ENCODE measurements around the gene COQ8B. TPM values are rescaled to one million over a fixed set of nuclear protein-coding genes. Genes with fewer than 3 reads are reported as not detected.
A peak's percentile ranks its signal among the peaks of the same experiment; 100 is the strongest.
"Not testable (repeated sequence)": the region's sequence is repeated elsewhere in the genome, so short reads cannot be mapped to it uniquely, and the experiment has no call there.

The COQ8B gene
- total RNA-seq, 2 donors from 2014 or later = 25.5 to 39.8 TPM

- H3K27ac Mint-ChIP-seq; DNase-seq (ENCODE audit: low spot score in 2 of 2); ATAC-seq; H3K9me3 Mint-ChIP-seq: not testable (repeated sequence)
- H3K36me3 Mint-ChIP-seq = peaks cover 4 to 23% of the 10 kb centered on the region in 2 donors
Measured at GRCh38 chr19:40730065-40730464, 13.4 kb upstream of the COQ8B start.

DNA sequence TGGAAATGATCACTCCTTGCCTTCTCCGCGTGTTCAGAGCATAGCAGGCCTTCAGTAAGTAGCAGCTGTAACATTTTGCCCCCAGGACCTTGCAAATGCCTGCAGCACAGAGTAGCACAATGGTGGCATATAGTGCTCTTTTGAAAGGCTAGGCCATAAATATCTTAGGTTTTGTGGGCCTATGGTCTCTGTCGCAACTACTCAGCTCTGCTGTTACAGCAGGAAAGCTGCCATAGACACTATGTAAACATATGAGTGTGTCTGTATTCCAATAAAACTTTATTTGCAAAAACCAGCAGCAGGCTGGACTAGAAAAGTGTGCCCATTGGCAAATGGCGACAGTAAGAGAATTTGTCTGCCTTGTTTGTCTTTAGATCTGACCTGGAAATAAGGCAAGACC, 9.6 kb upstream of the COQ8B start:
- ATAC-seq (no peak), DNase-seq (ENCODE audit: low spot score in 2 of 2) (no peak)
- Mint-ChIP-seq H3K27ac (no peak overlapping the region), H3K36me3 (peaks cover 9 to 45% of the 10 kb centered on the region in 2 donors), H3K9me3 (no peaks in the 10 kb centered on the region)

GRCh38 chr19:40724855-40725254, 8.2 kb upstream of the COQ8B start:
- no peaks in the 10 kb centered on the region for H3K9me3 Mint-ChIP-seq
- ATAC-seq (peak; percentile 92 to 97), DNase-seq (ENCODE audit: low spot score in 2 of 2) (no peak)
- H3K36me3 Mint-ChIP-seq = peaks cover 5 to 43% of the 10 kb centered on the region in 2 donors
- H3K27ac Mint-ChIP-seq = peak overlapping the region; percentile 79 to 95

- DNase-seq (ENCODE audit: low spot score in 2 of 2) (no peak), ATAC-seq (peak; percentile 68 to 72)
- Mint-ChIP-seq H3K36me3 (peaks cover 5 to 43% of the 10 kb centered on the region in 2 donors), H3K27ac (peak overlapping the region; percentile 79 to 95), H3K9me3 (no peaks in the 10 kb centered on the region)
Measured at GRCh38 chr19:40724315-40724714, 7.6 kb upstream of the COQ8B start.

DNA sequence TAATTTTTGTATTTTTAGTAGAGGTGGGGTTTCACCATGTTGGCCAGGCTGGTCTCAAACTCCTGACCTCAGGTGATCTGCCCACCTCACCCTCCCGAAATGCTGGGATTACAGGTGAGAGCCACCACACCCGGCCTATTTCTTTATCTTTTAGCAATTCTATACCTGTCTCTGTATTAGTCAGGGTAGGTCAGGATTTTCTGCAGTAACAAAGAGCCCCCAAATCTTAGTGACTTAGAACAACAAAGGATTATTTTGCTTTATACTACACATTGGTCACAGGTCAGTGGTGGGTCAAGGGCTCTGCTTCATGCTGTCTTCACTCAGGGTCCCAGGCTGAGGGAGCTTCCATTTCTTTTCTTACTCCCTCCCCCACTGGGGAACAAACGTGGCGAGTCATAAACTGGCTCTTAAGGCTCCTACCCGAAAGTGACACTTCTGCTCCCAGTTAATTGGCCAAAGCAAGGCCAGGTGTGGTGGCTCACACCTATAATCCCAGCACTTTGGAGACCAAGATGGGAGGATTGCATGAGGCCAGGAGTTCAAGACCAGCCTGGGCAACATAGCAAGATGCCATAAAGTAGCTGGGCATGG, 7.1 kb upstream of the COQ8B start:
- Mint-ChIP-seq H3K36me3 (peaks cover 5 to 43% of the 10 kb centered on the region in 2 donors), H3K9me3 (no peaks in the 10 kb centered on the region), H3K27ac (peak overlapping the region; percentile 12 to 79)
- no peak for DNase-seq (ENCODE audit: low spot score in 2 of 2)
- no peak for ATAC-seq

GRCh38 chr19:40721936-40722661, 5.4 kb upstream of the COQ8B start:
- H3K9me3 Mint-ChIP-seq = no peaks in the 10 kb centered on the region
- no peak overlapping the region for H3K27ac Mint-ChIP-seq
- H3K36me3 Mint-ChIP-seq = peaks cover 5 to 36% of the 10 kb centered on the region in 2 donors
- DNase-seq (ENCODE audit: low spot score in 2 of 2) (no peak), ATAC-seq (no peak)

DNA sequence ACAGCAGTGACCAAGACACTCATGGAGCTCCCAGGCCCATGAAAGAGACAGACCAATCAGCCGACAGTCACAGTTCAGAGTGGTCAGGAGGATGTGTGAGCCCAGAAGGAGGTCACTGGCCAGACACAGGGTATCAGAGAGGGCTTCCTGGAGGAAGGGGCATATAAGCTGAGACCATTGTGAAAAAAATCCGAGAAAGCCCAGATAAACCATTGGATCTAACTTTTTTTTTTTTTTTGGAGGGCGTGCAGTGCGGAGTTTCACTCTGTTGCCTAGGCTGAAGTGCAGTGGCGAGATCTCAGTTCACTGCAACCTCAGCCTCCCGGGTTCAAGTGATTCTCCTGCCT, 4.4 kb upstream of the COQ8B start:
- peak overlapping the region in 1 of 2 donors; percentile 35 for H3K27ac Mint-ChIP-seq
- no peaks in the 10 kb centered on the region for H3K9me3 Mint-ChIP-seq
- no peak for DNase-seq (ENCODE audit: low spot score in 2 of 2)
- ATAC-seq = no peak
- peaks cover 9 to 41% of the 10 kb centered on the region in 2 donors for H3K36me3 Mint-ChIP-seq

GRCh38 chr19:40719414-40719894, 2.8 kb upstream of the COQ8B start:
- Mint-ChIP-seq H3K9me3 (no peaks in the 10 kb centered on the region), H3K36me3 (peaks cover 10 to 35% of the 10 kb centered on the region in 2 donors), H3K27ac (peak overlapping the region in 1 of 2 donors; percentile 44)
- DNase-seq (ENCODE audit: low spot score in 2 of 2) (no peak), ATAC-seq (no peak)

- DNase-seq (ENCODE audit: low spot score in 2 of 2) = no peak
Measured at GRCh38 chr19:40718774-40719391, 2.2 kb upstream of the COQ8B start.

GRCh38 chr19:40717880-40718773, 1.4 kb upstream of the COQ8B start:
- ATAC-seq (no peak), DNase-seq (ENCODE audit: low spot score in 2 of 2) (no peak)
- H3K9me3 Mint-ChIP-seq = no peaks in the 10 kb centered on the region
- H3K27ac Mint-ChIP-seq = peak overlapping the region; percentile 67 to 83
- H3K36me3 Mint-ChIP-seq = peaks cover 5 to 22% of the 10 kb centered on the region in 2 donors

More at GRCh38 chr19:40718774-40719391, 2.2 kb upstream of the COQ8B start:
- no peak for ATAC-seq
- H3K27ac Mint-ChIP-seq = peak overlapping the region; percentile 67 to 83
- H3K36me3 Mint-ChIP-seq = peaks cover 9 to 30% of the 10 kb centered on the region in 2 donors
- no peaks in the 10 kb centered on the region for H3K9me3 Mint-ChIP-seq

GRCh38 chr19:40717325-40717879, 716 bp upstream of the COQ8B start:
- peak overlapping the region; percentile 36 to 96 for H3K27ac Mint-ChIP-seq
- no peaks in the 10 kb centered on the region for H3K9me3 Mint-ChIP-seq
- ATAC-seq (no peak), DNase-seq (ENCODE audit: low spot score in 2 of 2) (no peak)
- peaks cover 5 to 17% of the 10 kb centered on the region in 2 donors for H3K36me3 Mint-ChIP-seq

DNA sequence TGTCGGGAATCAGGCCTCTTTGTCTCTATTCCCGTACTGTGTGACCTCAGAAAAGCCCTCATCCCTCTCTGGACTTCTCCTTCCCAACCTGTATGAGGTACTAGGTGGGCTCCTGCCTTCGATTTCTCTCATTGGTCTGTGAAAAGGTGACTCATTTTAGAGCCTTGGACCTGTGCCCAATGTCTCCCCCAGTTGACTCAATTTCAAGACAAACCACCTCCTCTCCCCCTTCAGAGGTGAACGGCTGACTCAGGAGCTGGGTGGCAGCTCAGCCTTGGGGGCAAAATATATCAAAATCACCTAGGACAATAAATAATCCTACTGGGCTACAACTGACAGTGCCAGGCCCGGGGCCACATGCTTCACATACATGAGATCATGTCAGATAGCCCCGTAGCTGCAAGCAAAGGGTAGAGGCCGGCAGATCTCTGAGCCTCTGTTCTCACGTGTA, 630 bp downstream of the COQ8B start:
- ATAC-seq (peak; percentile 42 to 47), DNase-seq (ENCODE audit: low spot score in 2 of 2) (peak; percentile 67 to 79)
- Mint-ChIP-seq H3K27ac (peak overlapping the region; percentile 96 to 98), H3K9me3 (no peaks in the 10 kb centered on the region), H3K36me3 (peaks cover 5 to 19% of the 10 kb centered on the region in 2 donors)

DNA sequence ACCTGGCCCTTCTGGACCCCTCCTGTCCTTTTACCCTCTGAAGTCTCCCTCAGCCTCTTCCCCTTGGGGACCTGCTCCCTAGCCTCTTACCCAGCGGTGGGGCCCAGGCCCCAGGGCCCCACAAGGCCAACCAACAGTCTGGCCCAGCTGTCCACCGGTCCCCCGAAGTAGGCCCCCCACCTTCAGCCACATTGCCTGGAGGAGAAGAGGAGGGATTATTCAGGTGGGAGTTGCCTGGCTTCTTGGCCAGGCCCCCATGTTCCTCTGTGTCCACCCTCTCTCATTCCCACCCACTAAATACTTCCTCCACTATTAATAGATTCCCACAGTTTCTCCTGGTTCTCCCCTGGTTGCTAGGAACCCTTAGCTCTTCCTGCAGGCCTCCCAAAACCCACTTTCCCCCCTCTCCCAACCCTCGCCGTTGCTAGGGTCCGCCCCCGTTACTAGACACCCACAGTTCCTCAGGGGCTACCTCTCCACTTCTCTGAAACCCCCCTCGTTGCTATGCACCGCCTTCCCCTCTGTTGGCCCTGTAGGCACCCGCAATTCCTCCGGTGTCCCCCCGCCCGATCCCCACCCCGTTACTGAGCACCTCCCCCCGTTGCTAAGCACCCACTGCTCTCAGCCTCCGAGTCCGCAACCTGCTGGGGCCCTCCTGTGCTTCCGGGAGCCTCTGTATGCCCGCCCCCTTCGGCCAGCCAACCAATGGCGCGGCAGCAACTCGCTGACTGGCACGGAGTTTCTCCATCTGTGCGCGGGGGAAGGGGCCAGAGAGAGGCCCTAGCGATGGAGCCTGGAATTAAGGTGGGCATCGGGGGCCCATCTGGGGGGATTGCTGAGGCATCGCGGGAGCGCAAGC, 2.0 kb downstream of the COQ8B start:
- H3K9me3 Mint-ChIP-seq = no peaks in the 10 kb centered on the region
- peaks cover 5 to 18% of the 10 kb centered on the region in 2 donors for H3K36me3 Mint-ChIP-seq
- ATAC-seq = peak; percentile 65 to 72

DNA sequence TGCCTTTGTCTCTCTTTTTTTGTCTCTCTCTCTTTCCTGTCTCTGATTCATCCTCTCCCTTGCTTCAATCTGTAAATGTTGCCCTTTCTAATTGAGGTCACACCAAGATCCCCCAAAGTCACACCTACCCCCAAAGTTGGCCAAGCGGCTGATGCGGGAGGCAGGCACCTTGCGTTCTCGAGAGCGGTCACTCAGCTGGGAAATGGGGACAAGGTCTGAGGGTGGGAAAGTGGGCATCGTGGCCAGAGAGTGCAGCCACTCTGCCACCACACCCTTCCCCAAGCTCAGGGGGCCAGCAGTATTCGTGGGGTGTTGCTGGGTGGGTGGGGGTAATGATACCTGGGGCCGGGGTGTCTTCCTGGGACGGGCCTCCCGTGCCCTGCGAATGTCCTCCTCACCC, 2.7 kb downstream of the COQ8B start:
- peak overlapping the region in 1 of 2 donors; percentile 96 for H3K27ac Mint-ChIP-seq
- no peak for ATAC-seq
- no peaks in the 10 kb centered on the region for H3K9me3 Mint-ChIP-seq
- peaks cover 8 to 18% of the 10 kb centered on the region in 2 donors for H3K36me3 Mint-ChIP-seq
- no peak for DNase-seq (ENCODE audit: low spot score in 2 of 2)

More for the DNA sequence above, 2.0 kb downstream of the COQ8B start:
- DNase-seq (ENCODE audit: low spot score in 2 of 2) = peak; percentile 92 to 94
- peak overlapping the region; percentile 96 to 98 for H3K27ac Mint-ChIP-seq

GRCh38 chr19:40709817-40710216, 6.9 kb downstream of the COQ8B start:
- H3K9me3 Mint-ChIP-seq = no peaks in the 10 kb centered on the region
- no peak for DNase-seq (ENCODE audit: low spot score in 2 of 2)
- no peak overlapping the region for H3K27ac Mint-ChIP-seq
- peaks cover 7 to 16% of the 10 kb centered on the region in 2 donors for H3K36me3 Mint-ChIP-seq
- ATAC-seq = no peak
